ENCODE results near the gene CHL1.

DNA sequence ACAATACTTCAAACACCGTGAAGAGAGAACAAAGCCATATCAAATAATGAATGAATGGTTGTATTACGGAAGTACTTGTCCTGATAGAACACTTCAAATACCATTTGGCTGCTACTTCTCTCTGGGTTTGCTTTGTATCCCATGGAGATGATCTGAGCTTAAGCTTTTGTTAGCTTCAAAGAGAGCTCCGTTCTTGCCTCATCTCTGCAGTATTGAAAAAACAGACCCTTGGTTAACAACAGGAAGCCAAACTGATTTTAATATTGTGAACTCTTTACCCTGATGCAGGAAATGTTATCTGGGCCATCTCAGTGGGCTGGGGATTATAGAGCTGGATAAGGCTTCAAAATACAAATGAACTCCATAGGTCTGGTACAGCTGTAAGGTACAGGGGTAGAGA lies 101.0 kb downstream of the CHL1 start:
- TF ChIP-seq POLR2A (IDR thresholded peaks at IDR 0.05; ENCODE audit: low read depth, low read length) = no peak
- no peak for TF ChIP-seq POLR2AphosphoS5 (IDR thresholded peaks at IDR 0.05; ENCODE audit: low read depth, low read length)
- no peak for TF ChIP-seq TAF1 (IDR thresholded peaks at IDR 0.05; ENCODE audit: low read depth, low read length)
- TF ChIP-seq SPI1 (IDR thresholded peaks at IDR 0.05; ENCODE audit: low read depth, low read length) = no peak
- no peak for TF ChIP-seq PAX5 (IDR thresholded peaks at IDR 0.05; ENCODE audit: insufficient read depth, low read length, severe bottlenecking)

Measured in GM12891 (cell line).